MCF 10A (cell line): ENCODE results near the gene TMEM219. TPM values are rescaled to one million over a fixed set of nuclear protein-coding genes. Genes with fewer than 3 reads are reported as not detected.

Source experiments
- BruUV-seq: library from RNA; stranded (reverse); fragments of 400-500 nt; replicated peaks from 2 replicates; lab custom pipeline; 2021; lab: Mats Ljungman, UMichigan
- CTCF ChIA-PET: fragments of 300-600 bp; sonication (Branson Sonifier 250); formaldehyde crosslinking; extraction: SDS; loops from one replicate; lab custom pipeline; 2021; ENCODE audit warnings: antibody characterized with exemption, inconsistent platforms; lab: Yijun Ruan, JAX
- POLR2A ChIA-PET: fragments of 300-600, 350-650 bp; sonication (Branson Sonifier 250); formaldehyde crosslinking; extraction: SDS; loops from one replicate; lab custom pipeline; 2020; ENCODE audit warnings: antibody characterized with exemption, inconsistent platforms; lab: Yijun Ruan, JAX
- DNase-seq: peaks from one replicate; pipeline ENCODE4 v3.0.0-alpha.2; 2018; ENCODE audit not compliant: unreplicated experiment
- H3K27ac Mint-ChIP-seq: one replicate; pipeline ENCODE4 v1.8.0; 2022; ENCODE audit warnings: mild to moderate bottlenecking, low read depth, mixed read lengths; ENCODE audit not compliant: unreplicated experiment
- H3K27me3 Mint-ChIP-seq: one replicate; pipeline ENCODE4 v1.8.0; 2022; ENCODE audit warnings: mixed read lengths; ENCODE audit not compliant: insufficient read depth, unreplicated experiment
- H3K36me3 Mint-ChIP-seq: one replicate; pipeline ENCODE4 v1.8.0; 2022; ENCODE audit warnings: mild to moderate bottlenecking, moderate library complexity, mixed read lengths; ENCODE audit not compliant: insufficient read depth, unreplicated experiment
- H3K4me1 Mint-ChIP-seq: one replicate; pipeline ENCODE4 v1.8.0; 2022; ENCODE audit warnings: mixed read lengths; ENCODE audit not compliant: insufficient read depth, unreplicated experiment
- H3K4me3 Mint-ChIP-seq: one replicate; pipeline ENCODE4 v1.8.0; 2022; ENCODE audit warnings: mild to moderate bottlenecking, moderate library complexity, mixed read lengths; ENCODE audit not compliant: unreplicated experiment
- H3K9me3 Mint-ChIP-seq: one replicate; pipeline ENCODE4 v1.8.0; 2022; ENCODE audit warnings: mixed read lengths; ENCODE audit not compliant: unreplicated experiment
- intact Hi-C: fragments of 100-400 bp; cut with micrococcal nuclease; formaldehyde crosslinking; loops from 2 replicates; pipeline ENCODE4 v1.14.1; 2022
- total RNA-seq: library from RNA; stranded (reverse); gene quantifications from 2 replicates; pipeline ENCODE4 v1.2.3, GENCODE V29; 2022
- TF ChIP-seq, protein P1 (sequence below): fragments of 200-600 bp; IDR thresholded peaks from one replicate; pipeline ENCODE4 v1.8.0; 2022; ENCODE audit warnings: antibody characterized with exemption, mild to moderate bottlenecking; ENCODE audit not compliant: unreplicated experiment

TMEM219 gene
- total RNA-seq, 1 experiment from 2014 or later: 62.1 TPM

DNA sequence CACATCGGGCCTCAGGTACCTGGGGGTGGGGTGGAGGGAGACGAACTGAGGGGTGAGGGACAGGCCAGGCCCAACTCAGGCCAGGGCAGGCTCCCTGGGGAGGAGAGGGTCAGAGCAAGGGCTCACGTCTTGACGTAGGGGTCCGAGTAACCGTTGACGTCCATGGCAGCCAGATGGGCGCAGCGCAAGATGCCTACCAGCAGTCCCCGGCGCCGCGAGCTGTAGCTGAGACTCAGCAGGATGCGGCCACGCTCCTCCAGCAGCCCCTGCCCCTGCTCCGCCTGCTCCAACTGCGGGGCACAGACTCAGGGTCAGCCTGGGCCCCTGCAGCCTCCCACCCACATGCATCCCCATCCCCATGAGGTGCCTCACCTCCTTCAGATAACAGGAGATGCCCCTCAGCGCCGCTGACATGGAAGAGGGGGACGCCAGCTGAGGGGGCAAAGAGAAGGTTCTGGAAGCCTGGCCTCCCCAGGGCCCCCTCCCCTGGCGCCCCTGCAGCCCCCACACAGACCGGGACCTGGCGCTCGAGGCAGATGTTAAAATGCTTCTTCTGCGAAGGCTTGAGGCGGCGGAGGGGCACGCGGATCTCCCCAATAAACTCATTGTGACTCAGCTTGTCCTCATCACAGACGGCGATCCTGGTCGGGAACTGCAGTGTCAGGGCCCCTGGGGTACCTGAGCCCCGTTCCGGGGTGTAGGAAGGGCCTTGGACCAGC, 44.9 kb downstream of the TMEM219 start:
- intact Hi-C loops: no loop called here
- H3K9me3 Mint-ChIP-seq: no peaks in the 10 kb centered on the region
- H3K27ac Mint-ChIP-seq: no peak overlapping the region
- peaks cover under 1% of the 10 kb centered on the region for H3K36me3 Mint-ChIP-seq
- no TSS peak for BruUV-seq
- peaks cover 20% of the 10 kb centered on the region for H3K27me3 Mint-ChIP-seq
- H3K4me1 Mint-ChIP-seq: no peaks in the 10 kb centered on the region
- ChIA-PET POLR2A (interaction anchor here (0.7 to 2.5 kb wide), 5 partner anchors 10 to 63 kb away, joined by 3 to 9 read pairs (median 4); partner anchors contain the start of genes HIRIP3, INO80E and TAOK2), CTCF (interaction anchor here (0.6 kb wide), 1 partner anchor 17 kb away, joined by 3 read pairs; no protein-coding TSS in a partner anchor)
- no peak overlapping the region for H3K4me3 Mint-ChIP-seq
- no peak for DNase-seq
- TF ChIP-seq, protein P1, sequence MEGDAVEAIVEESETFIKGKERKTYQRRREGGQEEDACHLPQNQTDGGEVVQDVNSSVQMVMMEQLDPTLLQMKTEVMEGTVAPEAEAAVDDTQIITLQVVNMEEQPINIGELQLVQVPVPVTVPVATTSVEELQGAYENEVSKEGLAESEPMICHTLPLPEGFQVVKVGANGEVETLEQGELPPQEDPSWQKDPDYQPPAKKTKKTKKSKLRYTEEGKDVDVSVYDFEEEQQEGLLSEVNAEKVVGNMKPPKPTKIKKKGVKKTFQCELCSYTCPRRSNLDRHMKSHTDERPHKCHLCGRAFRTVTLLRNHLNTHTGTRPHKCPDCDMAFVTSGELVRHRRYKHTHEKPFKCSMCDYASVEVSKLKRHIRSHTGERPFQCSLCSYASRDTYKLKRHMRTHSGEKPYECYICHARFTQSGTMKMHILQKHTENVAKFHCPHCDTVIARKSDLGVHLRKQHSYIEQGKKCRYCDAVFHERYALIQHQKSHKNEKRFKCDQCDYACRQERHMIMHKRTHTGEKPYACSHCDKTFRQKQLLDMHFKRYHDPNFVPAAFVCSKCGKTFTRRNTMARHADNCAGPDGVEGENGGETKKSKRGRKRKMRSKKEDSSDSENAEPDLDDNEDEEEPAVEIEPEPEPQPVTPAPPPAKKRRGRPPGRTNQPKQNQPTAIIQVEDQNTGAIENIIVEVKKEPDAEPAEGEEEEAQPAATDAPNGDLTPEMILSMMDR: no peak

DNA sequence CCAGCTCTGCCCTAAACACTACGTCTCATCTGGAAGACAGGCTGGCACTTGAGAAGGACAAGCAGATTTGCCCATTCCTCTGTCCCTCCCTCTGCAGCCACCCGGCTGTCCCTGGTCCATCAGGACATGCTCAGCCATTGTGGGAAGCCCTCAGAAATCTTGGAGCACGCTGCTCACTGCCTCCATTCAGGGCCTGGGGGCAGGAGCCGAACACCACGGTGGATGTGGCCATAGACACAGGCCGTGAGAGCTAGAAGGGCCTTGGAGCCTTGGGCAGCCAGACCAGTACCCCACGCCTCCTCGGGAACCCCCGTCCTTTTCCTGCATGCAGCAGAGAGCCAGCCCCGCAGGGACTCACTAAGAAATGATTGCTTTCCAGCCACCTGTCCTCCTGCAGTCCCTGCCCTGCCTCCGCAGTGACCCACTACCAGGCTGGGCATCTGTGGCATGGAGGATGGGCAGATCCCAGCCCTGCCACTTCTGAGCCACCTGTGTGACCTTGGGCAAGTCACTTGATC, 45.6 kb downstream of the TMEM219 start:
- H3K27ac Mint-ChIP-seq: no peak overlapping the region
- ChIA-PET POLR2A (interaction anchor here (0.7 to 1.1 kb wide), 2 partner anchors 34 to 64 kb away, joined by 3 to 4 read pairs; partner anchors contain the start of gene TAOK2), CTCF (interaction anchor here (0.6 kb wide), 1 partner anchor 15 kb away, joined by 4 read pairs; no protein-coding TSS in a partner anchor)
- BruUV-seq: no TSS peak
- H3K36me3 Mint-ChIP-seq: no peaks in the 10 kb centered on the region
- H3K4me3 Mint-ChIP-seq: no peak overlapping the region
- H3K9me3 Mint-ChIP-seq: no peaks in the 10 kb centered on the region
- peaks cover 26% of the 10 kb centered on the region for H3K27me3 Mint-ChIP-seq
- DNase-seq: no peak
- TF ChIP-seq, protein P1: no peak
- no peaks in the 10 kb centered on the region for H3K4me1 Mint-ChIP-seq
- intact Hi-C loops: no loop called here

DNA sequence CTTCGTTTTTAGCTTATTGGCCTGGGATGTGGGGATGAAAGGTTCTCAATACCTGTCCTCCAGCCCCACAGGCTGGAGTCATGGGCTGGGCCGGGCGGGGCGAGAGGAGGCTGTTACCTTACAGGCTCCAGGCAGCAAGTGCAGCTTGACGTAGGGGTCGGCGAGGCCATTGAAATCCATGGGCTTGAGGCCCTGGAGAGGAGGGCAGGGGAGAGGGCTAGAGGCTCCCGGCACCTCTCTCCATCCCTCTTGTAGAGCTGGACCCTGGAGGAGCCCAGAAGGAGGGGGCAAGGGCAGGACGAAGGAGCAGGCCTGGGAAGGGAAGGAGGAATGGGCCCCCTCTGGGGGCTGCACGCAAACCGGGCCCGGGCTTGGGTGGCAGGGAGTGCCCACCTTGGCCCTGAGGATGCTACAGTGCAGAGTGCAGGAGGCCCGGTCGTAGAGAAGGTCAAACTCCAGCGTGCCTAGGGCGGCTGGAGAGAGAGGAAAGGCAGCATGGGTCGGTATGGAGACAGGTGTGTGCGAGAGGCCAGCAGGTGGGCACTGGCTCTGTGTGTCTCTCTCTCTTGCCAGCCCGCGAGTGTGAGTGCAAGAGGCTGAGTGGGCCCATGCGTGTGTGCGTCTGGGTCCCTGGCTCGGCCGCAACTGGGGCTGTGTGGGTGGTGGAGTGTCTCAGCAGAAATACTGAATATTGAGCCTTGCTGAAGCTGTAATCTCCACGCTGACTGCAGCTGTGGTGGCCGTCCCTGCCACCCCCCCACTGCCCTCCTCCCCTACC, 47.4 kb downstream of the TMEM219 start:
- intact Hi-C loops: no loop called here
- no TSS peak for BruUV-seq
- ChIA-PET POLR2A (no interaction called here), CTCF (interaction anchor here (0.5 kb wide), 1 partner anchor 23 kb away, joined by 3 read pairs; no protein-coding TSS in a partner anchor)
- H3K27me3 Mint-ChIP-seq: peaks cover 27% of the 10 kb centered on the region
- H3K4me3 Mint-ChIP-seq: no peak overlapping the region
- TF ChIP-seq, protein P1: no peak
- DNase-seq: no peak
- no peaks in the 10 kb centered on the region for H3K36me3 Mint-ChIP-seq
- no peak overlapping the region for H3K27ac Mint-ChIP-seq
- H3K9me3 Mint-ChIP-seq: no peaks in the 10 kb centered on the region
- H3K4me1 Mint-ChIP-seq: no peaks in the 10 kb centered on the region
